HG03280 (cell line): ENCODE results near the gene C9orf50.
"Not testable (repeated sequence)": the region's sequence is repeated elsewhere in the genome, so short reads cannot be mapped to it uniquely, and the experiment has no call there.

Experiments
- ATAC-seq: cut with Tn5 transposase; IDR thresholded peaks from one replicate; pipeline ENCODE4 v1.9.1; 2021; ENCODE audit warnings: mild to moderate bottlenecking, moderate library complexity; ENCODE audit not compliant: unreplicated experiment

The C9orf50 gene

GRCh38 chr9:129595311-129595741, 25.6 kb downstream of the C9orf50 start:
- ATAC-seq: no peak

- ATAC-seq: no peak
These were observed 26.3 kb downstream of the C9orf50 start for GRCh38 chr9:129594632-129595031.

GRCh38 chr9:129592790-129593189, 28.1 kb downstream of the C9orf50 start:
- not testable (repeated sequence) for ATAC-seq

- no peak for ATAC-seq
These were observed 29.0 kb downstream of the C9orf50 start for GRCh38 chr9:129591916-129592315.

- ATAC-seq: no peak
These were observed 30.4 kb downstream of the C9orf50 start for GRCh38 chr9:129590466-129590865.

GRCh38 chr9:129587487-129588262, 33.2 kb downstream of the C9orf50 start:
- no peak for ATAC-seq

GRCh38 chr9:129586685-129587084, 34.2 kb downstream of the C9orf50 start:
- no peak for ATAC-seq

GRCh38 chr9:129586245-129586644, 34.7 kb downstream of the C9orf50 start:
- ATAC-seq: no peak

GRCh38 chr9:129585352-129585751, 35.5 kb downstream of the C9orf50 start:
- no peak for ATAC-seq

GRCh38 chr9:129584136-129584535, 36.8 kb downstream of the C9orf50 start:
- peak; percentile 66 for ATAC-seq

- ATAC-seq: no peak
These were observed 37.4 kb downstream of the C9orf50 start for GRCh38 chr9:129583308-129584038.

- no peak for ATAC-seq
These were observed 38.0 kb downstream of the C9orf50 start for GRCh38 chr9:129582855-129583254.

GRCh38 chr9:129581505-129582189, 39.3 kb downstream of the C9orf50 start:
- ATAC-seq: no peak

- no peak for ATAC-seq
These were observed 40.5 kb downstream of the C9orf50 start for GRCh38 chr9:129580211-129580915.

GRCh38 chr9:129579294-129579693, 41.6 kb downstream of the C9orf50 start:
- no peak for ATAC-seq

- no peak for ATAC-seq
These were observed 44.1 kb downstream of the C9orf50 start for GRCh38 chr9:129576546-129577543.

- no peak for ATAC-seq
These were observed 45.1 kb downstream of the C9orf50 start for GRCh38 chr9:129575818-129576217.

- no peak for ATAC-seq
These were observed 45.9 kb downstream of the C9orf50 start for GRCh38 chr9:129574911-129575585.

GRCh38 chr9:129573977-129574376, 46.9 kb downstream of the C9orf50 start:
- ATAC-seq: no peak
